SU-DHL-6 (cell line): ENCODE measurements around the gene TM4SF1.

Experiments
- H2AFZ ChIP-seq: fragments of 200-600 bp; sonication (generic); 2 replicates; pipeline ENCODE4 v1.6.1; 2014; ENCODE audit warnings: low read depth, mild to moderate bottlenecking, moderate library complexity, mixed read lengths, antibody characterized with exemption, low read length; ENCODE audit not compliant: severe bottlenecking
- H3F3A ChIP-seq: fragments of 200-600 bp; shearing (Covaris generic); 2 replicates; pipeline ENCODE4 v1.6.0; 2016; ENCODE audit warnings: antibody characterized with exemption, mild to moderate bottlenecking; ENCODE audit not compliant: insufficient read depth
- H3K27ac ChIP-seq: fragments of 200-600 bp; sonication (generic); 2 replicates; pipeline ENCODE4 v1.5.1; 2016; ENCODE audit warnings: low read depth, mild to moderate bottlenecking, low read length, moderate library complexity, mixed read lengths
- H3K27me3 ChIP-seq: fragments of 200-600 bp; sonication (generic), shearing (Covaris generic); 2 replicates; pipeline ENCODE4 v1.6.0; 2014; ENCODE audit warnings: mild to moderate bottlenecking, low read length
- H3K36me3 ChIP-seq: fragments of 200-600 bp; sonication (generic); 2 replicates; pipeline ENCODE4 v1.6.1; 2014; ENCODE audit warnings: mild to moderate bottlenecking, low read length, mixed read lengths
- H3K4me2 ChIP-seq: fragments of 300-600, 200-600 bp; shearing (Covaris generic), sonication (generic); 2 replicates; pipeline ENCODE4 v1.6.0; 2014; ENCODE audit warnings: low read length, low read depth, mild to moderate bottlenecking; ENCODE audit not compliant: poor library complexity, severe bottlenecking
- H3K4me3 ChIP-seq: fragments of 200-600 bp; sonication (generic); 2 replicates; pipeline ENCODE4 v1.5.1; 2014; ENCODE audit warnings: antibody characterized with exemption, low read length, mild to moderate bottlenecking, mixed read lengths; ENCODE audit not compliant: insufficient read depth, poor library complexity, severe bottlenecking
- H3K79me2 ChIP-seq: fragments of 200-600 bp; sonication (generic); 2 replicates; pipeline ENCODE4 v1.6.1; 2014; ENCODE audit warnings: mild to moderate bottlenecking, low read length, moderate library complexity; ENCODE audit not compliant: insufficient read depth
- H3K9ac ChIP-seq: fragments of 200-600 bp; sonication (generic); 2 replicates; pipeline ENCODE4 v1.7.0; 2014; ENCODE audit warnings: mild to moderate bottlenecking, low read length
- H3K9me2 ChIP-seq: fragments of 200-600 bp; sonication (generic); replicated peaks from 2 replicates; pipeline ENCODE4 v1.6.1; 2014; ENCODE audit warnings: low read length; ENCODE audit not compliant: insufficient read depth
- H3K9me3 ChIP-seq: fragments of 200-600 bp; sonication (generic); 2 replicates; pipeline ENCODE4 v1.6.1; 2014; ENCODE audit warnings: low read length, mixed read lengths; ENCODE audit not compliant: insufficient read depth
- H4K20me1 ChIP-seq: fragments of 200-600 bp; sonication (generic); 2 replicates; pipeline ENCODE4 v1.6.1; 2014; ENCODE audit warnings: low read depth, mild to moderate bottlenecking, antibody characterized with exemption, low read length, moderate library complexity, mixed read lengths
- CTCF ChIP-seq: fragments of 200-600 bp; sonication (generic); IDR thresholded peaks from one replicate; pipeline ENCODE4 v1.5.1; 2017; ENCODE audit warnings: antibody characterized with exemption, mild to moderate bottlenecking, low read length, moderate library complexity; ENCODE audit not compliant: insufficient read depth, poor library complexity, severe bottlenecking
- EZH2phosphoT487 ChIP-seq: fragments of 200-600 bp; sonication (generic), shearing (Covaris generic); conservative IDR thresholded peaks from 2 replicates; pipeline ENCODE4 v1.6.1; 2018; ENCODE audit warnings: mild to moderate bottlenecking, antibody characterized with exemption, low read length, moderate library complexity, mixed read lengths

The TM4SF1 gene

GRCh38 chr3:149402481-149402880, 25.0 kb upstream of the TM4SF1 start:
- no peak overlapping the region for H3K27ac ChIP-seq
- no peaks in the 10 kb centered on the region for H3K79me2 ChIP-seq
- no peak overlapping the region for H3K9ac ChIP-seq
- H2AFZ ChIP-seq: no peak overlapping the region
- no peaks in the 10 kb centered on the region for H3K27me3 ChIP-seq
- no peaks in the 10 kb centered on the region for H3K9me3 ChIP-seq
- H4K20me1 ChIP-seq: no peaks in the 10 kb centered on the region
- no peaks in the 10 kb centered on the region for H3K9me2 ChIP-seq
- H3K36me3 ChIP-seq: no peaks in the 10 kb centered on the region
- no peak overlapping the region for H3K4me3 ChIP-seq
- TF ChIP-seq CTCF (no peak), EZH2phosphoT487 (no peak)
- no peak overlapping the region for H3K4me2 ChIP-seq
- no peaks in the 10 kb centered on the region for H3F3A ChIP-seq

GRCh38 chr3:149401926-149402310, 24.5 kb upstream of the TM4SF1 start:
- Histone ChIP-seq H3K4me3 (no peak overlapping the region), H3K9me2 (no peaks in the 10 kb centered on the region), H3K79me2 (no peaks in the 10 kb centered on the region), H3K27ac (no peak overlapping the region), H3K9ac (no peak overlapping the region), H3K4me2 (no peak overlapping the region), H2AFZ (no peak overlapping the region), H4K20me1 (no peaks in the 10 kb centered on the region), H3K36me3 (no peaks in the 10 kb centered on the region), H3F3A (no peaks in the 10 kb centered on the region), H3K27me3 (no peaks in the 10 kb centered on the region), H3K9me3 (no peaks in the 10 kb centered on the region)
- TF ChIP-seq CTCF (no peak), EZH2phosphoT487 (no peak)

GRCh38 chr3:149401212-149401925, 23.9 kb upstream of the TM4SF1 start:
- no peaks in the 10 kb centered on the region for H3K9me2 ChIP-seq
- no peaks in the 10 kb centered on the region for H3K27me3 ChIP-seq
- no peak overlapping the region for H3K4me2 ChIP-seq
- no peak overlapping the region for H3K4me3 ChIP-seq
- no peaks in the 10 kb centered on the region for H4K20me1 ChIP-seq
- H3K36me3 ChIP-seq: no peaks in the 10 kb centered on the region
- H3K27ac ChIP-seq: no peak overlapping the region
- H2AFZ ChIP-seq: no peak overlapping the region
- no peaks in the 10 kb centered on the region for H3F3A ChIP-seq
- no peak overlapping the region for H3K9ac ChIP-seq
- H3K79me2 ChIP-seq: no peaks in the 10 kb centered on the region
- H3K9me3 ChIP-seq: no peaks in the 10 kb centered on the region
- TF ChIP-seq CTCF (no peak), EZH2phosphoT487 (no peak)
